NCI-H2227 treated with DMSO at 0.1 percent for 48 hours (cell line): ENCODE data around the gene FHIP2A.
A peak's percentile ranks its signal among the peaks of the same experiment; 100 is the strongest.
"Not testable (repeated sequence)": the region's sequence is repeated elsewhere in the genome, so short reads cannot be mapped to it uniquely, and the experiment has no call there.

Experiments
- DNase-seq: peaks from one replicate; lab custom pipeline; 2025; lab: John Stamatoyannopoulos, UW

FHIP2A gene

DNA sequence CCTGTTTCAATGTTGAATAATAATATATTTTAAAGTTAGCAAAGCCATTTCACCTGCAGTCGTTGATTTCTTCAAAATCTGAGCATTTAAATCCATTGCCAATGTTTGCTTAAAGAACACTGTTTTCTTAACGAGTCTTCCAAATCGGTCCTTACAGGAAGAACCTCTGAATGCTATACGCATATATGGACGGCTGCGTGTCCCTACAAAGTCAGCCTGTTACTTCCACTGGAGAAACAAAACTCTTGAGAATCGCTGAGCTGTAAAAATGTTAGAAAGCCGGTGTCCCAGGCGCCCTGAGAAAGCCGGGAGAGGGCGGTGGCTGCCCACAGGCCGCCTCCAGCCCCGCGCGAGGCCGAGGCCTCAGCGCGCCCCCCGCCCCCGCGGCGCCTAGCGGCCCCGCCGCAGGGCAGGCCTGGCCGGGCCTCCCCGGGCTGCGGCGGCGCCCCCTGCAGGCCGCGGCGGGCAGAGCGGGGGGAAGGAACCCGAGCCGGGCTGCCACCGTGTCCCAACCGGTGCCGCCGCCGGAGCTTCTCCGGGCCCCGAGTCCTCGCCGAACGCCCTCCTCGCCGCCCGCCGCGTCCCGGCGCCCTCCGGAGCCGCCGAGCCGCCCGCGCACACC, at the start of gene FHIP2A:
TSS of gene FHIP2A (plus strand) at position 488 of the 622 bp plus-strand sequence. CDS start 299 bp downstream, outside the sequence.
- peak; percentile 62 for DNase-seq

DNA sequence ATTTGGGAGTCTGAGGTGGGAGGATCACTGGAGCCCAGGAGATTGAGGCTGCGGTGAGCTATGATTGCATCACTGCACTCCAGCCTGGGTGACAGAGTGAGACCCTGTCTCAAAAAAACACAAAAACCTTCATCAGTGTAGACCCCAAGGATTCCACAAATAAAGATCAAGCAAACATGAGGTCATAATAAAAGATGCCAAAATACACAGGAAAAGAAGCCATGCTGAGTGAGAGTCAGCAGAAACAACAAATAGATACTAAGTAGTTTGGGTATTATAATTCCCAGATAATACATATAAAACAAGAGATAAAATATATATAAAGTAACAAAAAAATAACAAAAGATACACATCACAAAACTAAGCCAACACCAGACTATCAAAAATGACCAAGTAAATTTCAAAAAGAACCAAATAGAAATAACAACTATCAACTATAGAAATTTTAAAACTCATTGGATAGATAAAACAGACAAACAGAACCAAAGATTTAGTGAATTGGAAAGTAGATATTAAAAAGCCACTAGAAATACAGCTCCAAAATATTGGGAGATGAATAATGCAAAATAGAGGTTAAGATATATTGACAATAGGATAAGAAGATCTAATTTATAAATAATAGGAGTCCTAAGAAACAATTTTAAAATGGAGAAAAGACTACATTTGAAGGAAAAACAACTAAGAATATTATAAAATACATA, 48.9 kb upstream of the FHIP2A start:
- DNase-seq: no peak

DNA sequence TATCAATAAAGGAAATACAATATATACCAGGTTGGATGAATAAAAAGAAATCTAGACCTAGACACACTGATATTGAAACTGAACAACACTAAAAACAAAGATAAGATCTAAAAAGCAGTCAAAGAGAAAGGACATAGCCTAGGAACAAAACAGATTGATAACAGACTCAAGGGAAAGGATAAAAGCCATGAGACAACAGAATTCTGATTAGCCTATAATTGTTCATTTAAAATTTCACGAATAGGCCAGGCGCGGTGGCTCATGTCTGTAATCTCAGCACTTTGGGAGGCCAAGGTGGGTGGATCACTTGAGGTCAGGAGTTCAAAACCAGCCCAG, 48.4 kb upstream of the FHIP2A start:
- DNase-seq: no peak

GRCh38 chr10:114775082-114775481, 46.5 kb upstream of the FHIP2A start:
- DNase-seq: not testable (repeated sequence)

- no peak for DNase-seq
These were observed 44.2 kb upstream of the FHIP2A start for GRCh38 chr10:114777415-114777814.

DNA sequence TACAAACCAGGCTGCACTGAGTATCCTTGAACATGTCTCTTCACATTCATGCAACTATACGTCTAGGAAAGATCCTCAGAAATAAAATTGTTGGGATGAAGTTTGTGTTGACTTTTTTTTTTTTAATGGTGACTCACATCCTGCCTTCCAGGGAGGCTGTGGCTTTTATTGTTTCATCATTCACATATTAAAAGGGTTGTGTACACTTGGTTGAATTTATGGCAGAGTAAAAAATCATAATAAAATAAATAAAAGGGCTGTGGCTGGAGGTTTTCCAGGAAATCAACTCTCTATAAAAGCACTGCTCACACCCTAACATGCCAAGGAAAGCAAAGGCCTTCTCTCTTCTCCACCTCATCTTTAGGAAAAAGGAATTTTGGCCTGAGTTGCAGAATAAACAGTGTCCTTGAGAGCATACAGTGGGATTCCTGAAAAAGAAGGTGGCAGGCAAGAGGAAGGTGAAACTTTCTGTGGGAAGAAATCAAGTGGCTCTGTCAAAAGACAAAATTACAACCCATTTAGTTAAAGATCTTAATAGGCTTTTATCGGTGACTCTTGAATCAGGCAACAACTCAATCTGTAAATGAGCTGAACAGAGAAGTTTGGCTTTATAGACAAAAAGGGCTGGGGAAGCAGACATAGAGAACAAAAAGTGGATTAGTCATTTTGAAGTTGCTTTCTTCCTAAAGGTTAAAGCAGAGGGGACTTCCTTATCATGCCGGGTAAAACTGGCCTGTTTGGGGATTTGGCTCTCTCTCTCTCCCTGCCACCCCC, 41.6 kb upstream of the FHIP2A start:
- no peak for DNase-seq

GRCh38 chr10:114780577-114781184, 40.9 kb upstream of the FHIP2A start:
- DNase-seq: no peak

- no peak for DNase-seq
These were observed 38.9 kb upstream of the FHIP2A start for GRCh38 chr10:114782666-114783065.

DNA sequence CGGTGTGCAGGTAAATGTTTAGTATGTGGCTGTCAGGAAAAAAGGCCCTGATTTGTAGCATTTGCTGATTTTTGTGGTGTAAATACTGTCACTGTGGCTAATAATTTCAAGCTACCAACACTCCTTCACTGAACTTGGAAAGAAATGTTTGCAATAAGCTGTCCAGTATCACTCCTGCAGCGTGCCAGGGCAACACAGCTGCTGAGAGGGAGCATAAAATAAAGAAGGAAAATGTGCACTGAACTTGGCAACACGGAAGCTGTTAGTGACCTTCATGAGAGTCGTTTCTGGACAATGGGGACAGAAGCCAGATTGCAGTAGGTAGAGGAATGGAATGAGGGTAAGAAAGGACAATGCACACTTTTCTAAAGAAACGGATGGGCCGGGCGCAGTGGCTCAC, 37.9 kb upstream of the FHIP2A start:
- no peak for DNase-seq

DNA sequence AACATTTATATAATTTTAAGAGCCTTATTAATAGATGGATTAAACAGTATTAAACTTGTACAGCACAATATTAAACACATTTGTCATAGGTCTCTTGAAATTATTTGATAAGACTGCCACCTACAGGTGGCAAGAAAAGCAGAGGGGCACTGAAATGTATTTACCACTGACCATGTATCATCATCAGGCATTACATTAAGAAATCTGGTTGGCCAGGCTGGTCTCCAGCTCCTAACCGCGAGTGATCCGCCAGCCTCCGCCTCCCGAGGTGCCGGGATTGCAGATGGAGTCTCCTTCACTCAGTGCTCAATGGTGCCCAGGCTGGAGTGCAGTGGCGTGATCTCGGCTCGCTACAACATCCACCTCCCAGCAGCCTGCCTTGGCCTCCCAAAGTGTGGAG, 35.1 kb upstream of the FHIP2A start:
- DNase-seq: peak; percentile 5

DNA sequence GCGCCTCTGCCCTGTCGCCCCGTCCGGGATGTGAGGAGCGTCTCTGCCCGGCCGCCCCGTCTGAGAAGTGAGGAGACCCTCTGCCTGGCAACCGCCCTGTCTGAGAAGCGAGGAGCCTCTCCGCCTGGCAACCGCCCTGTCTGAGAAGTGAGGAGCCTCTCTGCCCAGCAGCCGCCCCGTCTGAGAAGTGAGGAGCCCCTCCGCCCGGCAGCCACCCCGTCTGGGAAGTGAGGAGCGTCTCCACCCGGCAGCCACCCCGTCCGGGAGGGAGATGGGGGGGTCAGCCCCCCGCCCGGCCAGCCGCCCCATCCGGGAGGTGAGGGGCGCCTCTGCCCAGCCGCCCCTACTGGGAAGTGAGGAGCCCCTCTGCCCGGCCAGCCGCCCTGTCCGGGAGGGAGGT, 34.4 kb upstream of the FHIP2A start:
- not testable (repeated sequence) for DNase-seq

GRCh38 chr10:114791768-114792167, 29.8 kb upstream of the FHIP2A start:
- no peak for DNase-seq

GRCh38 chr10:114795039-114795438, 26.5 kb upstream of the FHIP2A start:
- DNase-seq: no peak

DNA sequence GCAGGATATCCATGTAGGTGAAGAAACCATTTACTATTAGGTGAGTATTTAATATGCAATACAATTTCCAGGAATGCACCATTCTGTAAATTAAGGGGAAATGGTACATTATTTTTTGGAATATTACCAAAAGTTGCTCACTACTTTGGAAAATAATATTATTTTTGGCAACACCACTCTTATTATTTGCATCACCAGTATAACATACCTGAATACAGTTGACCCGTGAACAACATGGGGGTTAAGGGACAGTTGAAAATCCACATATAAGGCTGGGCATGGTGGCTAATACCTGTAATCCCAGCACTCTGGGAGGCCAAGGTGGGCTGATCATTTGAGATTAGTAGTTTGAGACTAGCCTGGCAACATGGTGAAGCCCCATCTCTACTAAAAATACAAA, 21.2 kb upstream of the FHIP2A start:
- DNase-seq: no peak

- no peak for DNase-seq
These were observed 20.2 kb upstream of the FHIP2A start for GRCh38 chr10:114801411-114801813.

GRCh38 chr10:114802177-114802576, 19.4 kb upstream of the FHIP2A start:
- DNase-seq: no peak

DNA sequence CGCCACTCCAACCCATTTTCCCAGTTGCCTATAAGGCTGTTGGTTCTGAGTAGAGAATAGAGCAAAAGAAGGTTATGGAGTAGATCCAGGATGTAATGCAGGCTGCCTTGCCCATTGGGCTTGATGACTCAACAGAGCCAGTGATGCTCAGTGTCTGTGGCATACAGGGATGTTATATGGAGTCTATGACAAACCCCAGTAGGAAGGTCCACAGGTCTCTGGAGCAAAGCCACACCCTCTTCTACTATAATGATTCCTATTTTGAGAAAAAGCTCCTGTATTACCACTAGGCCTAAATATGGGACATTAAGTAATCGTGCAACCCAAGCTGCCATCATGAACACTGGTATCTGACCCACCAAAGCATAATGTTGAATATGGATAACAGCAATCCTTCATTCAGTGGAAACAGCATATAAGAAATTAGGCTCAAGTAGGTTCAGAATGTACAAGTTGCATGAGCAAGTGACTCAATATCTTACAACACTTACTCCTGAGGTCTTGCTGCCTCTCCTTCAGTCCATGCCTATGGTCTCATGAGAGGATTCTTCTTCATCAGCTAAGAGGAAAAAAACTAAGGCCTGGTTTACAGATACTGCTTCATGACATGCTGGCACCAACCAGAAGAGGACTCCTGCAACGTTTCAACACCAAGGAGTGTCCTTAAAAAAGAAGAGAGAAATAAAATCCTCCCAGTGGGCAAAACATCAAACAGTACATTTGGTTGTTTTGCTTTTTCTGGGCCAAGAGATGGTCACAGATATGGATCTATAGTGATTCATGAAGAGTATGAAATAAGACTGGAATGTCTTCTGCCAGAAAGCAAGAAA, 14.8 kb upstream of the FHIP2A start:
- DNase-seq: no peak

GRCh38 chr10:114808982-114809381, 12.6 kb upstream of the FHIP2A start:
- no peak for DNase-seq

GRCh38 chr10:114810926-114811325, 10.7 kb upstream of the FHIP2A start:
- no peak for DNase-seq

DNA sequence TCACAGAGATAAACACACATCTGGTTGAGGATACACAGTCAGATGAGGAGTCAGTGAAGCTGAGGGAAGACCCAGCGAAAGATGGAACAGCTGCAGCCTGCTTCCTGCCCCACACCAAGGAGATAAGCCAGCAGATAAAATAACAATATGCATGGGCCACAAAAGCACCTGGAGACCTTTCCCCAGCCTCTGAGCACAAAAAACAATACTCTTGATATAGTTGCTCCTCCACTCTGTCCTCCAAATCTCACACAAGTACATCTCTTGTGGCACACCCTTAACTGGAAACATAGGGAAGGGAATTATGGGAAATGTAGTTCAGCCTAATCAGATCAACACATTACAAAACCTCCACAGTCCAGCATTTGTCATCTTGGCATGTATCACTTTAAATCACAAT, 9.7 kb upstream of the FHIP2A start:
- DNase-seq: no peak

- DNase-seq: no peak
These were observed 5.8 kb upstream of the FHIP2A start for GRCh38 chr10:114815791-114816190.

GRCh38 chr10:114816308-114816707, 5.3 kb upstream of the FHIP2A start:
- no peak for DNase-seq
